GM12878 (cell line): ENCODE results near the gene OR5AC2. TPM values are rescaled to one million over a fixed set of nuclear protein-coding genes. Genes with fewer than 3 reads are reported as not detected.

ENCODE experiments used
- ATAC-seq: fragments of 200-7000 bp; cut with Tn5 transposase; 3 replicates; pipeline ENCODE4 v1.9.1; 2020; ENCODE audit warnings: mild to moderate bottlenecking, moderate library complexity
- BruUV-seq: library from RNA; stranded (reverse); fragments of 400-500 nt; replicated peaks from 2 replicates; lab custom pipeline; 2021; lab: Mats Ljungman, UMichigan
- CTCF ChIA-PET: fragments of 300-600 bp; sonication (Branson Sonifier 250); formaldehyde crosslinking; extraction: SDS; loops from one replicate; lab custom pipeline; 2021; ENCODE audit warnings: inconsistent platforms; lab: Yijun Ruan, JAX
- POLR2A ChIA-PET: fragments of 350-600 bp; formaldehyde crosslinking; extraction: SDS; loops from one replicate; lab custom pipeline; 2021; ENCODE audit warnings: inconsistent platforms; lab: Charles Lee
- RAD21 ChIA-PET: fragments of 300-600 bp; sonication (Branson Sonifier 250); formaldehyde crosslinking; loops from one replicate; lab custom pipeline; 2023; ENCODE audit warnings: antibody characterized with exemption; ENCODE audit not compliant: unreplicated experiment; lab: Charles Lee
- SMC1A ChIA-PET: fragments of 300-600 bp; sonication (Branson Sonifier 250); formaldehyde crosslinking; loops from one replicate; lab custom pipeline; 2023; ENCODE audit not compliant: unreplicated experiment, uncharacterized antibody; lab: Charles Lee
- DNase-seq: peaks from one replicate; pipeline ENCODE4 v3.0.0-alpha.2; 2011; ENCODE audit warnings: low read depth, low spot score
- FAIRE-seq: peaks from 3 replicates; lab custom pipeline; 2011; peaks lifted over from hg19 to GRCh38; lab: Jason Lieb, UNC
- H2AFZ ChIP-seq: 2 replicates; pipeline ENCODE4 v1.6.0; 2011; ENCODE audit warnings: low read depth, low read length, control low read depth; ENCODE audit not compliant: control insufficient read depth
- H3K27ac ChIP-seq: 2 replicates; pipeline ENCODE4 v1.5.1; 2011; ENCODE audit warnings: control low read depth; ENCODE audit not compliant: control insufficient read depth, insufficient read depth
- H3K27me3 ChIP-seq, 2 experiments: replicated peaks in 1 of 2; 2 replicates each; pipeline versions ENCODE4 v1.6.0 to v1.6.1; 2011; ENCODE audit warnings: low read length in 1 of 2; ENCODE audit not compliant: control insufficient read depth in 2 of 2, insufficient read depth in 2 of 2
- H3K36me3 ChIP-seq, 2 experiments: 2 replicates each; pipeline ENCODE4 v1.5.1; 2011; ENCODE audit warnings: low read length in 1 of 2; ENCODE audit not compliant: control insufficient read depth in 2 of 2, insufficient read depth in 2 of 2
- H3K4me1 ChIP-seq: 2 replicates; pipeline ENCODE4 v1.6.1; 2011; ENCODE audit warnings: mild to moderate bottlenecking, low read length, moderate library complexity, mixed read lengths; ENCODE audit not compliant: control insufficient read depth, insufficient read depth
- H3K4me2 ChIP-seq: 2 replicates; pipeline ENCODE4 v1.6.0; 2011; ENCODE audit warnings: control low read depth; ENCODE audit not compliant: control insufficient read depth, insufficient read depth
- H3K4me3 ChIP-seq: fragments of 200-600 bp; sonication (generic); 2 replicates; pipeline ENCODE4 v1.5.1; 2016
- H3K79me2 ChIP-seq: 2 replicates; pipeline ENCODE4 v1.6.0; 2011; ENCODE audit warnings: low read length; ENCODE audit not compliant: control insufficient read depth, insufficient read depth
- H3K9ac ChIP-seq: 2 replicates; pipeline ENCODE4 v1.8.0; 2011; ENCODE audit warnings: low read length, control low read depth, mixed read lengths; ENCODE audit not compliant: control insufficient read depth, insufficient read depth
- H3K9me3 ChIP-seq: replicated peaks from 3 replicates; pipeline ENCODE4 v1.5.1; 2011; ENCODE audit warnings: mild to moderate bottlenecking, low read length; ENCODE audit not compliant: control insufficient read depth, insufficient read depth
- H4K20me1 ChIP-seq: 2 replicates; pipeline ENCODE4 v1.6.0; 2011; ENCODE audit not compliant: control insufficient read depth, insufficient read depth
- BCL3 ChIP-seq: IDR thresholded peaks from 2 replicates; pipeline ENCODE4 v1.6.1; 2011; ENCODE audit warnings: borderline replicate concordance, low read depth, mild to moderate bottlenecking, moderate library complexity, low read length; ENCODE audit not compliant: insufficient read depth, poor library complexity, severe bottlenecking
- E4F1 ChIP-seq: fragments of 450-650 bp; IDR thresholded peaks from 2 replicates; pipeline ENCODE4 v1.6.1; 2018; ENCODE audit warnings: borderline replicate concordance, mild to moderate bottlenecking; ENCODE audit not compliant: partially characterized antibody
- MTA2 ChIP-seq: fragments of 450-650 bp; IDR thresholded peaks from 2 replicates; pipeline ENCODE4 v1.6.1; 2016; ENCODE audit warnings: low read depth, mild to moderate bottlenecking, moderate library complexity
- WGBS: methylation state at CpG from one replicate; pipeline ENCODE4 v1.1.6; 2016; ENCODE audit warnings: low lambda C conversion rate; ENCODE audit not compliant: insufficient replicate concordance, insufficient coverage; ENCODE audit errors: missing lambda C conversion rate; 5-methylcytosine and 5-hydroxymethylcytosine counted together
- in situ Hi-C: fragments of 300-500 bp; cut with MboI; formaldehyde crosslinking; loops from 9 replicates; pipeline ENCODE4 v1.14.3; 2018; ENCODE audit warnings: mixed read lengths
- intact Hi-C: fragments of 100-400 bp; cut with micrococcal nuclease; formaldehyde crosslinking; loops from one replicate; pipeline ENCODE4 v1.14.2; 2022; ENCODE audit not compliant: unreplicated experiment
- polyA plus RNA-seq, 11 experiments: library from polyadenylated mRNA; depleted of rRNA in 4 of 11; unstranded in 6 of 11; stranded (reverse) in 5 of 11; fragments of >200 nt; fragmentation: Nextera tagmentation in 4 of 11; fragmentation: Illumina TruSeq in 1 of 11; extraction: Ambion mirVana in 4 of 11; extraction: Trizol in 1 of 11; gene quantifications; 1 replicate in 1 of 11; 2 replicates in 10 of 11; pipeline versions ENCODE4 v1.2.1 to v1.2.3, GENCODE V29; 2011 to 2016; ENCODE audit warnings: inconsistent platforms in 2 of 11, missing spikeins in 2 of 11, low read depth in 1 of 11
- total RNA-seq, 4 experiments: library from RNA; depleted of rRNA in 3 of 4; stranded (reverse); fragments of >200 nt in 3 of 4; fragmentation: Illumina TruSeq in 1 of 4; extraction: Trizol in 1 of 4; gene quantifications; 2 replicates each; pipeline versions ENCODE4 v1.2.1 to v1.2.3, GENCODE V29; 2013 to 2021

OR5AC2 gene
- total and polyA plus RNA-seq, 10 of the 15 experiments (the other 5 are each of a cell fraction or from before 2014, with no cell fraction given): not detected

- H3K4me3 ChIP-seq: no peak overlapping the region
- intact Hi-C loops: loop anchor here (2.0 to 5.0 kb wide), 3 partner anchors 487 to 775 kb away; partner anchors contain the start of gene CPOX
- no peaks in the 10 kb centered on the region for H4K20me1 ChIP-seq
- H3K4me1 ChIP-seq: no peaks in the 10 kb centered on the region
- no peak overlapping the region for H2AFZ ChIP-seq
- in situ Hi-C loops: loop anchor here (10.0 kb wide), 2 partner anchors 477 to 557 kb away; partner anchors contain the start of gene CPOX
- H3K79me2 ChIP-seq: no peaks in the 10 kb centered on the region
- H3K27me3 ChIP-seq: no peaks in the 10 kb centered on the region; a peak in 1 of 4 replicates
- no peaks in the 10 kb centered on the region; the same call in 2 of the 3 replicates for H3K9me3 ChIP-seq
- H3K4me2 ChIP-seq: no peak overlapping the region
- TF ChIP-seq BCL3 (no peak), MTA2 (no peak), E4F1 (no peak)
- ATAC-seq (no peak; the same call in 2 of the 3 replicates), DNase-seq (no peak), FAIRE-seq (no peak)
- POLR2A ChIA-PET: interaction anchor here (0.6 kb wide), 3 partner anchors 51 to 618 kb away, joined by 3 read pairs; no protein-coding TSS in a partner anchor
- no peaks in the 10 kb centered on the region for H3K36me3 ChIP-seq
- SMC1A ChIA-PET: interaction anchor here (0.6 to 4.5 kb wide), 20 partner anchors 10 to 1716 kb away, joined by 3 to 22 read pairs (median 4); no protein-coding TSS in a partner anchor
- no peak overlapping the region for H3K27ac ChIP-seq
- RAD21 ChIA-PET: interaction anchor here (0.6 to 5.0 kb wide), 13 partner anchors 46 to 1650 kb away, joined by 3 to 24 read pairs (median 3); no protein-coding TSS in a partner anchor
- CTCF ChIA-PET: interaction anchor here (0.6 to 6.4 kb wide), 37 partner anchors 12 to 779 kb away, joined by 3 to 112 read pairs (median 4); no protein-coding TSS in a partner anchor
- no peak overlapping the region for H3K9ac ChIP-seq
- WGBS: 0% methylated on average over 3 of the region's 3 CpGs
- no TSS peak for BruUV-seq
Measured at GRCh38 chr3:98038286-98038685, 48.7 kb upstream of the OR5AC2 start.
